Suprapubic skin (tissue), 4 donors: ENCODE results near the gene EVL.

Source experiments
- EP300 ChIP-seq: sonication (generic); formaldehyde crosslinking; IDR thresholded peaks from one replicate; pipeline ENCODE4 v1.6.1; 2017; ENCODE audit warnings: antibody characterized with exemption
- POLR2A ChIP-seq, 2 donors: fragments of 450-650 bp; IDR thresholded peaks; one replicate each; pipeline ENCODE4 v1.6.1; 2017; ENCODE audit warnings: antibody characterized with exemption in 2 of 2, mild to moderate bottlenecking in 2 of 2, moderate library complexity in 2 of 2
- POLR2AphosphoS5 ChIP-seq, 3 donors: sonication (generic); formaldehyde crosslinking; IDR thresholded peaks; one replicate each; pipeline ENCODE4 v1.6.1; 2017; ENCODE audit warnings: antibody characterized with exemption in 3 of 3
- TF ChIP-seq, protein P1 (sequence below), 2 donors: fragments of 200-600 bp in 1 of 2; fragments of 450-650 bp in 1 of 2; sonication (generic) in 1 of 2; IDR thresholded peaks; one replicate each; pipeline ENCODE4 v1.5.1; 2016 to 2019; ENCODE audit warnings: antibody characterized with exemption in 2 of 2, mild to moderate bottlenecking in 1 of 2, moderate library complexity in 1 of 2

DNA sequence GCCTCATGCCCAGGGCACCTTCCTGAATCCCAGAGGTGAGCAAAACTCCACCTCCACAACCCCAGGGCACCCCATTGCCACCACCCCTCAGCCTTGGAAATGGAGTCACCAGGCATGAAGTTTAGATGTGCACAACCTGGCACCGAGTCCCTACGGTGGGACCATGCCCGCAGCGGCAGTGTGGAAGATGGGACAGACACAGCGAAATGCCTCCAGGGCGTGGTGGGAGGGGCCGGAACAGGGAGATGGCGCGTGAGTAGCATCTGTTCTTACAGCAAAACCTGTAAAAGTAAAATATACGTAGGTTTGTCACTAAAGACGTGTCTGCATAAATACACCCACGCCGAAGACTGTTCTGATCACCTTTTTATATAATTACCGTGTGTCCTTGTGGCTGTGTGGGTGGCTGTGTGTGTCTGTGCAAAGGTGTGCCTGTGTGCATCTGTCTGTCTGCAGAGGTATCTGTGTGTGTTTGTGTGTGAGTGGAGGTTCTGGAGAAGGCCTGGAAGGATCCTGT lies 111.6 kb downstream of the EVL start:
- TF ChIP-seq, protein P1, sequence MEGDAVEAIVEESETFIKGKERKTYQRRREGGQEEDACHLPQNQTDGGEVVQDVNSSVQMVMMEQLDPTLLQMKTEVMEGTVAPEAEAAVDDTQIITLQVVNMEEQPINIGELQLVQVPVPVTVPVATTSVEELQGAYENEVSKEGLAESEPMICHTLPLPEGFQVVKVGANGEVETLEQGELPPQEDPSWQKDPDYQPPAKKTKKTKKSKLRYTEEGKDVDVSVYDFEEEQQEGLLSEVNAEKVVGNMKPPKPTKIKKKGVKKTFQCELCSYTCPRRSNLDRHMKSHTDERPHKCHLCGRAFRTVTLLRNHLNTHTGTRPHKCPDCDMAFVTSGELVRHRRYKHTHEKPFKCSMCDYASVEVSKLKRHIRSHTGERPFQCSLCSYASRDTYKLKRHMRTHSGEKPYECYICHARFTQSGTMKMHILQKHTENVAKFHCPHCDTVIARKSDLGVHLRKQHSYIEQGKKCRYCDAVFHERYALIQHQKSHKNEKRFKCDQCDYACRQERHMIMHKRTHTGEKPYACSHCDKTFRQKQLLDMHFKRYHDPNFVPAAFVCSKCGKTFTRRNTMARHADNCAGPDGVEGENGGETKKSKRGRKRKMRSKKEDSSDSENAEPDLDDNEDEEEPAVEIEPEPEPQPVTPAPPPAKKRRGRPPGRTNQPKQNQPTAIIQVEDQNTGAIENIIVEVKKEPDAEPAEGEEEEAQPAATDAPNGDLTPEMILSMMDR (IDR thresholded peaks at IDR 0.05), result no peak
- no peak for TF ChIP-seq POLR2A (IDR thresholded peaks at IDR 0.05)
- TF ChIP-seq EP300, result no peak
- no peak for TF ChIP-seq POLR2AphosphoS5 (IDR thresholded peaks at IDR 0.05)
